GM19328 (cell line): ENCODE measurements around the gene HNRNPLL.

Experiments
- ATAC-seq: cut with Tn5 transposase; IDR thresholded peaks from one replicate; pipeline ENCODE4 v1.9.1; 2021; ENCODE audit warnings: mild to moderate bottlenecking, moderate library complexity; ENCODE audit not compliant: unreplicated experiment

HNRNPLL gene

GRCh38 chr2:38533757-38534545 lies 68.8 kb downstream of the HNRNPLL start:
- ATAC-seq, result no peak

GRCh38 chr2:38533180-38533579 lies 69.5 kb downstream of the HNRNPLL start:
- peak; percentile 91 for ATAC-seq

- ATAC-seq, result no peak
Measured at GRCh38 chr2:38532366-38532765, 70.4 kb downstream of the HNRNPLL start.

GRCh38 chr2:38529208-38529607 lies 73.5 kb downstream of the HNRNPLL start:
- no peak for ATAC-seq

GRCh38 chr2:38528534-38528933 lies 74.2 kb downstream of the HNRNPLL start:
- ATAC-seq, result no peak

- ATAC-seq, result no peak
Measured at GRCh38 chr2:38528008-38528442, 74.7 kb downstream of the HNRNPLL start.

- no peak for ATAC-seq
Measured at GRCh38 chr2:38527338-38528007, 75.3 kb downstream of the HNRNPLL start.

GRCh38 chr2:38526195-38526594 lies 76.5 kb downstream of the HNRNPLL start:
- no peak for ATAC-seq

- no peak for ATAC-seq
Measured at GRCh38 chr2:38524580-38524979, 78.1 kb downstream of the HNRNPLL start.

- ATAC-seq, result no peak
Measured at GRCh38 chr2:38523728-38524437, 78.8 kb downstream of the HNRNPLL start.

- ATAC-seq, result no peak
Measured at GRCh38 chr2:38522754-38523349, 79.9 kb downstream of the HNRNPLL start.

GRCh38 chr2:38521835-38522234 lies 80.9 kb downstream of the HNRNPLL start:
- ATAC-seq, result no peak

- ATAC-seq, result no peak
Measured at GRCh38 chr2:38517284-38517683, 85.4 kb downstream of the HNRNPLL start.

- ATAC-seq, result no peak
Measured at GRCh38 chr2:38516526-38516925, 86.2 kb downstream of the HNRNPLL start.

GRCh38 chr2:38516122-38516521 lies 86.6 kb downstream of the HNRNPLL start:
- ATAC-seq, result no peak

GRCh38 chr2:38515155-38516074 lies 87.3 kb downstream of the HNRNPLL start:
- ATAC-seq, result no peak

GRCh38 chr2:38514603-38515154 lies 88.0 kb downstream of the HNRNPLL start:
- no peak for ATAC-seq

GRCh38 chr2:38512211-38512610 lies 90.5 kb downstream of the HNRNPLL start:
- ATAC-seq, result no peak
